HEK293 (cell line): Measurements from ENCODE around the gene ABT1.

Experiments
- CTCF ChIA-PET: fragments of 350-600 bp; formaldehyde crosslinking; extraction: SDS; loops from one replicate; lab custom pipeline; 2021; ENCODE audit warnings: antibody characterized with exemption; lab: Yijun Ruan, JAX
- POLR2A ChIA-PET: fragments of 300-600 bp; formaldehyde crosslinking; extraction: SDS; loops from one replicate; lab custom pipeline; 2020; ENCODE audit warnings: antibody characterized with exemption, inconsistent platforms; lab: Yijun Ruan, JAX
- H3K27ac ChIP-seq: fragments of 200-500 bp; sonication (Bioruptor generic); 2 replicates; pipeline ENCODE4 v1.5.1; 2014; ENCODE audit warnings: low read depth, low read length, control low read depth, inconsistent platforms; ENCODE audit errors: extremely low read depth
- H3K36me3 ChIP-seq, 2 experiments: fragments of 200-500 bp in 1 of 2; sonication (Bioruptor generic) in 1 of 2; 1 replicate in 1 of 2; 2 replicates in 1 of 2; pipeline ENCODE4 v1.5.1; 2014 to 2017; ENCODE audit warnings: inconsistent platforms in 2 of 2, low read length in 2 of 2; ENCODE audit not compliant: control insufficient read depth in 2 of 2, insufficient read depth in 1 of 2
- H3K4me1 ChIP-seq: fragments of 200-500 bp; sonication (Bioruptor generic); 2 replicates; pipeline ENCODE4 v1.5.1; 2014; ENCODE audit warnings: mild to moderate bottlenecking, low read length, inconsistent platforms; ENCODE audit not compliant: control insufficient read depth, insufficient read depth
- H3K4me3 ChIP-seq: 2 replicates; pipeline ENCODE4 v1.5.1; 2011; ENCODE audit warnings: low read depth, mild to moderate bottlenecking, control low read depth, low read length, moderate library complexity
- H3K9me3 ChIP-seq: fragments of 200-500 bp; sonication (Bioruptor generic); 2 replicates; pipeline ENCODE4 v1.5.1; 2014; ENCODE audit warnings: low read depth, low read length, inconsistent platforms; ENCODE audit not compliant: control insufficient read depth, insufficient read depth
- HIC1 ChIP-seq: fragments of 450-650 bp; formaldehyde crosslinking; IDR thresholded peaks from 2 replicates; pipeline ENCODE4 v1.5.1; 2016; ENCODE audit warnings: missing biosample characterization, missing genetic modification characterization
- HOXD13 ChIP-seq: sonication (generic); formaldehyde crosslinking; IDR thresholded peaks from 2 replicates; pipeline ENCODE4 v1.8.0; 2022; ENCODE audit warnings: missing genetic modification reagents, borderline replicate concordance
- OSR2 ChIP-seq: fragments of 450-650 bp; formaldehyde crosslinking; IDR thresholded peaks from 2 replicates; pipeline ENCODE4 v1.5.1; 2016; ENCODE audit warnings: missing biosample characterization, missing genetic modification characterization
- PRDM1 ChIP-seq: fragments of 450-650 bp; formaldehyde crosslinking; IDR thresholded peaks from 2 replicates; pipeline ENCODE4; 2016; ENCODE audit warnings: missing biosample characterization, missing genetic modification characterization
- SCRT2 ChIP-seq: fragments of 450-650 bp; formaldehyde crosslinking; IDR thresholded peaks from 2 replicates; pipeline ENCODE4 v1.5.1; 2016; ENCODE audit warnings: missing biosample characterization, missing genetic modification characterization
- TCF7L2 ChIP-seq: IDR thresholded peaks from 2 replicates; pipeline ENCODE4 v1.6.1; 2011; ENCODE audit warnings: low read depth, mild to moderate bottlenecking, inconsistent platforms, low read length, moderate library complexity, borderline replicate concordance
- TRIM28 ChIP-seq: IDR thresholded peaks from 2 replicates; pipeline ENCODE4 v1.6.1; 2011; ENCODE audit warnings: low read length, control low read depth, borderline replicate concordance
- ZBTB1 ChIP-seq: fragments of 450-650 bp; formaldehyde crosslinking; IDR thresholded peaks from 2 replicates; pipeline ENCODE4 v1.5.1; 2016; ENCODE audit warnings: missing biosample characterization, missing genetic modification characterization
- ZBTB20 ChIP-seq: fragments of 450-650 bp; formaldehyde crosslinking; IDR thresholded peaks from 2 replicates; pipeline ENCODE4 v1.5.1; 2016; ENCODE audit warnings: missing biosample characterization, missing genetic modification characterization
- ZIC2 ChIP-seq: fragments of 450-650 bp; formaldehyde crosslinking; IDR thresholded peaks from 2 replicates; pipeline ENCODE4 v1.5.1; 2016; ENCODE audit warnings: missing biosample characterization, missing genetic modification characterization
- ZNF112 ChIP-seq: fragments of 450-650 bp; formaldehyde crosslinking; IDR thresholded peaks from 2 replicates; pipeline ENCODE4 v1.5.0; 2017; ENCODE audit warnings: missing biosample characterization, missing genetic modification characterization
- ZNF211 ChIP-seq: fragments of 450-650 bp; formaldehyde crosslinking; IDR thresholded peaks from 2 replicates; pipeline ENCODE4 v1.5.1; 2016; ENCODE audit warnings: low read depth, missing biosample characterization, missing genetic modification characterization
- ZNF223 ChIP-seq: fragments of 450-650 bp; formaldehyde crosslinking; IDR thresholded peaks from 2 replicates; pipeline ENCODE4 v1.5.1; 2016; ENCODE audit warnings: missing biosample characterization, missing genetic modification characterization
- ZNF302 ChIP-seq: fragments of 450-650 bp; formaldehyde crosslinking; IDR thresholded peaks from 2 replicates; pipeline ENCODE4 v1.5.1; 2016; ENCODE audit warnings: missing biosample characterization, missing genetic modification characterization, low read depth
- ZNF404 ChIP-seq: fragments of 450-650 bp; formaldehyde crosslinking; IDR thresholded peaks from 2 replicates; pipeline ENCODE4 v1.5.1; 2017; ENCODE audit warnings: missing biosample characterization, missing genetic modification characterization
- ZNF529 ChIP-seq: fragments of 450-650 bp; formaldehyde crosslinking; IDR thresholded peaks from 2 replicates; pipeline ENCODE4 v1.5.1; 2017; ENCODE audit warnings: missing genetic modification characterization, missing biosample characterization; ENCODE audit not compliant: insufficient replicate concordance
- ZNF548 ChIP-seq: fragments of 450-650 bp; formaldehyde crosslinking; IDR thresholded peaks from 2 replicates; pipeline ENCODE4 v1.5.1; 2016; ENCODE audit warnings: missing biosample characterization, missing genetic modification characterization
- ZNF549 ChIP-seq: fragments of 450-650 bp; IDR thresholded peaks from 2 replicates; pipeline ENCODE4 v1.5.1; 2018; ENCODE audit warnings: missing biosample characterization, missing genetic modification characterization, mild to moderate bottlenecking, inconsistent platforms, moderate library complexity
- ZNF561 ChIP-seq: fragments of 450-650 bp; IDR thresholded peaks from 2 replicates; pipeline ENCODE4 v1.5.1; 2018; ENCODE audit warnings: missing biosample characterization, missing genetic modification characterization, borderline replicate concordance
- ZNF629 ChIP-seq: fragments of 450-650 bp; formaldehyde crosslinking; IDR thresholded peaks from 2 replicates; pipeline ENCODE4 v1.5.1; 2017; ENCODE audit warnings: missing biosample characterization, missing genetic modification characterization
- ZNF639 ChIP-seq: fragments of 450-650 bp; formaldehyde crosslinking; IDR thresholded peaks from 2 replicates; pipeline ENCODE4 v1.5.1; 2016; ENCODE audit warnings: missing biosample characterization, missing genetic modification characterization
- ZNF660 ChIP-seq: fragments of 450-650 bp; IDR thresholded peaks from 2 replicates; pipeline ENCODE4 v1.5.1; 2018; ENCODE audit warnings: missing biosample characterization, mild to moderate bottlenecking, missing genetic modification characterization
- ZNF670 ChIP-seq: fragments of 450-650 bp; formaldehyde crosslinking; IDR thresholded peaks from 2 replicates; pipeline ENCODE4 v1.5.1; 2016; ENCODE audit warnings: missing biosample characterization, missing genetic modification characterization, low read depth
- ZNF76 ChIP-seq: fragments of 450-650 bp; formaldehyde crosslinking; IDR thresholded peaks from 2 replicates; pipeline ENCODE4; 2016; ENCODE audit warnings: low read depth, missing biosample characterization, missing genetic modification characterization, borderline replicate concordance
- ZNF791 ChIP-seq: fragments of 450-650 bp; formaldehyde crosslinking; IDR thresholded peaks from 2 replicates; pipeline ENCODE4 v1.5.1; 2016; ENCODE audit warnings: missing biosample characterization, missing genetic modification characterization
- ZSCAN4 ChIP-seq: fragments of 450-650 bp; formaldehyde crosslinking; IDR thresholded peaks from 2 replicates; pipeline ENCODE4 v1.5.1; 2017; ENCODE audit warnings: missing biosample characterization, missing genetic modification characterization
- ZXDB ChIP-seq: fragments of 450-650 bp; formaldehyde crosslinking; IDR thresholded peaks from 2 replicates; pipeline ENCODE4 v1.5.1; 2016; ENCODE audit warnings: missing biosample characterization, missing genetic modification characterization
- TF ChIP-seq, protein P1 (sequence below): fragments of 450-650 bp; formaldehyde crosslinking; IDR thresholded peaks from 2 replicates; pipeline ENCODE4 v1.5.1; 2016; ENCODE audit warnings: missing biosample characterization, missing genetic modification characterization
- TF ChIP-seq, protein P2 (sequence below): fragments of 450-650 bp; formaldehyde crosslinking; IDR thresholded peaks from 2 replicates; pipeline ENCODE4 v1.5.1; 2017; ENCODE audit warnings: missing biosample characterization, missing genetic modification characterization

The ABT1 gene

GRCh38 chr6:26595669-26596269 is 984 bp upstream of the ABT1 start:
- ChIA-PET POLR2A (interaction anchor here (0.6 to 2.5 kb wide), 20 partner anchors 19 to 564 kb away, joined by 3 to 25 read pairs (median 4); partner anchors contain the start of gene HMGN4), CTCF (interaction anchor here (0.5 to 6.0 kb wide), 39 partner anchors 10 to 645 kb away, joined by 3 to 152 read pairs (median 4); a partner anchor contains a TSS)
- Histone ChIP-seq H3K4me3 (peak overlapping the region; percentile 55), H3K9me3 (no peaks in the 10 kb centered on the region), H3K36me3 (peaks cover 4 to 28% of the 10 kb centered on the region in 2 experiments; a peak in 2 of 3 replicates), H3K27ac (peak overlapping the region; percentile 48), H3K4me1 (peaks cover 4% of the 10 kb centered on the region; the same call in 1 of the 2 replicates)
- peak; percentile 50; the same call in 1 of the 2 replicates for TF ChIP-seq ZNF639
- TF ChIP-seq, protein P1, sequence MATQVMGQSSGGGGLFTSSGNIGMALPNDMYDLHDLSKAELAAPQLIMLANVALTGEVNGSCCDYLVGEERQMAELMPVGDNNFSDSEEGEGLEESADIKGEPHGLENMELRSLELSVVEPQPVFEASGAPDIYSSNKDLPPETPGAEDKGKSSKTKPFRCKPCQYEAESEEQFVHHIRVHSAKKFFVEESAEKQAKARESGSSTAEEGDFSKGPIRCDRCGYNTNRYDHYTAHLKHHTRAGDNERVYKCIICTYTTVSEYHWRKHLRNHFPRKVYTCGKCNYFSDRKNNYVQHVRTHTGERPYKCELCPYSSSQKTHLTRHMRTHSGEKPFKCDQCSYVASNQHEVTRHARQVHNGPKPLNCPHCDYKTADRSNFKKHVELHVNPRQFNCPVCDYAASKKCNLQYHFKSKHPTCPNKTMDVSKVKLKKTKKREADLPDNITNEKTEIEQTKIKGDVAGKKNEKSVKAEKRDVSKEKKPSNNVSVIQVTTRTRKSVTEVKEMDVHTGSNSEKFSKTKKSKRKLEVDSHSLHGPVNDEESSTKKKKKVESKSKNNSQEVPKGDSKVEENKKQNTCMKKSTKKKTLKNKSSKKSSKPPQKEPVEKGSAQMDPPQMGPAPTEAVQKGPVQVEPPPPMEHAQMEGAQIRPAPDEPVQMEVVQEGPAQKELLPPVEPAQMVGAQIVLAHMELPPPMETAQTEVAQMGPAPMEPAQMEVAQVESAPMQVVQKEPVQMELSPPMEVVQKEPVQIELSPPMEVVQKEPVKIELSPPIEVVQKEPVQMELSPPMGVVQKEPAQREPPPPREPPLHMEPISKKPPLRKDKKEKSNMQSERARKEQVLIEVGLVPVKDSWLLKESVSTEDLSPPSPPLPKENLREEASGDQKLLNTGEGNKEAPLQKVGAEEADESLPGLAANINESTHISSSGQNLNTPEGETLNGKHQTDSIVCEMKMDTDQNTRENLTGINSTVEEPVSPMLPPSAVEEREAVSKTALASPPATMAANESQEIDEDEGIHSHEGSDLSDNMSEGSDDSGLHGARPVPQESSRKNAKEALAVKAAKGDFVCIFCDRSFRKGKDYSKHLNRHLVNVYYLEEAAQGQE = no peak; the same call in 1 of the 2 replicates
- no peak for TF ChIP-seq HOXD13 (CRISPR knock-in tag)
- TF ChIP-seq ZNF629 (tag by site-specific recombination) = peak; percentile 68; the same call in 1 of the 2 replicates
- peak; percentile 81 for TF ChIP-seq ZNF660 (tag by site-specific recombination)
- peak; percentile 28; the same call in 1 of the 2 replicates for TF ChIP-seq ZXDB (tag by site-specific recombination)
- TF ChIP-seq SCRT2 (tag by site-specific recombination) = no peak
- 0 out of 2 replicates have a peak, but pooled peaks have one; percentile 38 for TF ChIP-seq ZIC2 (tag by site-specific recombination)
- TF ChIP-seq ZNF302 = no peak
- peak; percentile 74; the same call in 1 of the 2 replicates for TF ChIP-seq ZNF76 (tag by site-specific recombination)
- no peak for TF ChIP-seq ZSCAN4 (tag by site-specific recombination)
- TF ChIP-seq ZBTB20 = 0 out of 2 replicates have a peak, but pooled peaks have one; percentile 5
- no peak for TF ChIP-seq ZNF548 (tag by site-specific recombination)
- TF ChIP-seq ZBTB1 (tag by site-specific recombination) = no peak
- no peak for TF ChIP-seq ZNF404 (tag by site-specific recombination)
- no peak for TF ChIP-seq ZNF549
- no peak for TF ChIP-seq ZNF112 (tag by site-specific recombination)
- no peak for TF ChIP-seq ZNF791 (tag by site-specific recombination)
- TF ChIP-seq ZNF211 = no peak
- TF ChIP-seq TRIM28 = peak; percentile 45; the same call in 1 of the 2 replicates
- 0 out of 2 replicates have a peak, but pooled peaks have one; percentile 16 for TF ChIP-seq OSR2 (tag by site-specific recombination)
- no peak for TF ChIP-seq HIC1 (tag by site-specific recombination)
- peak; percentile 19; the same call in 1 of the 2 replicates for TF ChIP-seq PRDM1
- peak; percentile 59 for TF ChIP-seq ZNF561 (tag by site-specific recombination)
- TF ChIP-seq, protein P2, sequence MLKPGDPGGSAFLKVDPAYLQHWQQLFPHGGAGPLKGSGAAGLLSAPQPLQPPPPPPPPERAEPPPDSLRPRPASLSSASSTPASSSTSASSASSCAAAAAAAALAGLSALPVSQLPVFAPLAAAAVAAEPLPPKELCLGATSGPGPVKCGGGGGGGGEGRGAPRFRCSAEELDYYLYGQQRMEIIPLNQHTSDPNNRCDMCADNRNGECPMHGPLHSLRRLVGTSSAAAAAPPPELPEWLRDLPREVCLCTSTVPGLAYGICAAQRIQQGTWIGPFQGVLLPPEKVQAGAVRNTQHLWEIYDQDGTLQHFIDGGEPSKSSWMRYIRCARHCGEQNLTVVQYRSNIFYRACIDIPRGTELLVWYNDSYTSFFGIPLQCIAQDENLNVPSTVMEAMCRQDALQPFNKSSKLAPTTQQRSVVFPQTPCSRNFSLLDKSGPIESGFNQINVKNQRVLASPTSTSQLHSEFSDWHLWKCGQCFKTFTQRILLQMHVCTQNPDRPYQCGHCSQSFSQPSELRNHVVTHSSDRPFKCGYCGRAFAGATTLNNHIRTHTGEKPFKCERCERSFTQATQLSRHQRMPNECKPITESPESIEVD (tag by site-specific recombination) = no peak
- no peak for TF ChIP-seq ZNF670
- TF ChIP-seq ZNF529 = no peak
- TF ChIP-seq TCF7L2 = no peak
- TF ChIP-seq ZNF223 (tag by site-specific recombination) = no peak
